Measurements from ENCODE around the gene GAS6.

DNA sequence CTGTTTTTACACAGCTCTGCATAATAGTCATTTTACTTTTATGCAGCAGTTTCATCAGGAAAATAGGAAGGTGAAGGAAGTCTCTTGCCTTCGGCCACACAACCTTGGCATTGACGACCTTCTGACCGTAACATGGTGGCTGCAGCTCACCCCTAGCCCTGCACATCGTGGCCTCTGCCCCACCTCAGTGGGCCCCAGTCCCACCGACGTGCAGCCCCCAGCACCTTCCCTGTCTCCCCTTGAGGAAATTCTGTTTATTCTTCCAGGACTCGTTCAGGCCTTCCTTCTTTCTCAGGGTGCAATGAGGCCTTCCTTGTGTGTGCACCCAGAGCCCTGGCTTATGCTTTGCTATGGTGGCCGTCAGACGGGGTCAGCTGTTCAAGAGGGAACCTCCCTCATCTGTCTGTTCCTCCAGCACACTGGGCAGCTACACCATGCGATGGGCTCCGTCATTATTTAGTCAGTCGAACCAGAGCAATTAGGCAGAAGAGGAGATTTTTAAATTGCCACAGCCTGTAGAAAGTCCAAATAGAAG lies 71.6 kb downstream of the GAS6 start:
- TF ChIP-seq, protein P1, sequence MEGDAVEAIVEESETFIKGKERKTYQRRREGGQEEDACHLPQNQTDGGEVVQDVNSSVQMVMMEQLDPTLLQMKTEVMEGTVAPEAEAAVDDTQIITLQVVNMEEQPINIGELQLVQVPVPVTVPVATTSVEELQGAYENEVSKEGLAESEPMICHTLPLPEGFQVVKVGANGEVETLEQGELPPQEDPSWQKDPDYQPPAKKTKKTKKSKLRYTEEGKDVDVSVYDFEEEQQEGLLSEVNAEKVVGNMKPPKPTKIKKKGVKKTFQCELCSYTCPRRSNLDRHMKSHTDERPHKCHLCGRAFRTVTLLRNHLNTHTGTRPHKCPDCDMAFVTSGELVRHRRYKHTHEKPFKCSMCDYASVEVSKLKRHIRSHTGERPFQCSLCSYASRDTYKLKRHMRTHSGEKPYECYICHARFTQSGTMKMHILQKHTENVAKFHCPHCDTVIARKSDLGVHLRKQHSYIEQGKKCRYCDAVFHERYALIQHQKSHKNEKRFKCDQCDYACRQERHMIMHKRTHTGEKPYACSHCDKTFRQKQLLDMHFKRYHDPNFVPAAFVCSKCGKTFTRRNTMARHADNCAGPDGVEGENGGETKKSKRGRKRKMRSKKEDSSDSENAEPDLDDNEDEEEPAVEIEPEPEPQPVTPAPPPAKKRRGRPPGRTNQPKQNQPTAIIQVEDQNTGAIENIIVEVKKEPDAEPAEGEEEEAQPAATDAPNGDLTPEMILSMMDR (IDR thresholded peaks at IDR 0.05) = no peak
- no peak for TF ChIP-seq POLR2A (IDR thresholded peaks at IDR 0.05)

Data from adrenal gland (tissue), 5 donors.